NT2/D1 (cell line): ENCODE measurements around the gene INSYN2A.

Source experiments
- SUZ12 ChIP-seq: IDR thresholded peaks from 2 replicates; pipeline ENCODE4 v1.6.1; 2011; ENCODE audit not compliant: insufficient read length, insufficient read depth; ENCODE audit errors: extremely low read depth
- YY1 ChIP-seq: IDR thresholded peaks from 2 replicates; pipeline ENCODE4 v1.6.1; 2011; ENCODE audit not compliant: insufficient read length, insufficient read depth
- ZNF274 ChIP-seq: IDR thresholded peaks from 2 replicates; pipeline ENCODE4 v1.6.1; 2011; ENCODE audit warnings: mild to moderate bottlenecking, low read depth, low read length

DNA sequence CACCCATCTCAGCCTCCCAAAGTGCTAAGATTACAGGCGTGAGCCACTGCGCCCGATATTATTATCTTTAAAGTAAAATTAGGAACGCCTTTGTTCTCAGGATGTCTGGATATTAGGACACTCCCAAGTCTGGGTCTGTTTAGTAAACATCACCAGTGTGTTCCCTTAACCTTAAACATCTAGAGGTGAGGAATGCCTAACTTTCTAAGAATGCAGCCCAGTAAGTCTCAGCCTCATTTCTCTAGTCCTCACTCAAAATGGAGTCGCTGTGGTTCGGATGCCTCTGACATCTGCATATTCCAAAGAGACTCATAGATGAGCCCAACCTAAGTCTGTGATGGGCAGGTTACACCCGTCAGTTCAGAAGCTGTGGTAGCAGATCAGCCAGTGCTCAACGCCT lies 4.3 kb upstream of the INSYN2A start:
- TF ChIP-seq YY1 (no peak), ZNF274 (no peak), SUZ12 (no peak)
